HEK293 (cell line): ENCODE measurements around the gene CCDC184.

Experiments used
- ZNF274 ChIP-seq, 2 experiments: fragments of 200-500 bp in 1 of 2; fragments of 450-650 bp in 1 of 2; sonication (Bioruptor generic) in 1 of 2; formaldehyde crosslinking in 1 of 2; IDR thresholded peaks; 2 replicates each; pipeline versions ENCODE4 v1.5.1 to v1.6.1; 2014 to 2016; ENCODE audit warnings: borderline replicate concordance in 1 of 2, inconsistent platforms in 1 of 2, low read length in 1 of 2, missing biosample characterization in 1 of 2, missing genetic modification characterization in 1 of 2
- TF ChIP-seq, protein P1 (sequence below): fragments of 450-650 bp; formaldehyde crosslinking; IDR thresholded peaks from 2 replicates; pipeline ENCODE4 v1.5.1; 2016; ENCODE audit warnings: missing biosample characterization, missing genetic modification characterization
- TF ChIP-seq, protein P2 (sequence below): fragments of 450-650 bp; IDR thresholded peaks from 2 replicates; pipeline ENCODE4 v1.5.1; 2018; ENCODE audit warnings: missing biosample characterization, missing genetic modification characterization

DNA sequence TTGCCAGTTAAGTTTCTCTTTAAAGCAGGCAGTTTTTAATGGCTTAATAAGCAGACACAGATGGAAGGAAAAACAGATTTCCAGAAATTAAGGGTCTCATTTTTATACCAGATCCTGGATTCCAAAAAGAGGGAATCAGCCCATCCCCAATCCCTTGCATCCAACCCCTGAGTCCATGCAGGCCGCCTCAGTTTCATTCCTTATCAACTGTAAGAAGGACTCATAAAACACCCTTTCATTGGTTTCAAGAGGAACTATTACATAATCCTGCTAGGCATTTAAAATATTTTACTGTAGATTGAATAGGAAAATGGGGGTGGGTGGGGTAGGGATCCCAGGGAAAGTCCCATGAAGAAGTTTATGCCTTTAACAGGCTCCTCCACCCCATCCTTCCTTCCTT is 9.4 kb downstream of the CCDC184 start:
- TF ChIP-seq ZNF274 (IDR thresholded peaks at IDR 0.05; ENCODE audit: low read length) (no peak), ZNF274 (tag by site-specific recombination; IDR thresholded peaks at IDR 0.05; ENCODE audit: borderline replicate concordance) (no peak)
- TF ChIP-seq, protein P1, sequence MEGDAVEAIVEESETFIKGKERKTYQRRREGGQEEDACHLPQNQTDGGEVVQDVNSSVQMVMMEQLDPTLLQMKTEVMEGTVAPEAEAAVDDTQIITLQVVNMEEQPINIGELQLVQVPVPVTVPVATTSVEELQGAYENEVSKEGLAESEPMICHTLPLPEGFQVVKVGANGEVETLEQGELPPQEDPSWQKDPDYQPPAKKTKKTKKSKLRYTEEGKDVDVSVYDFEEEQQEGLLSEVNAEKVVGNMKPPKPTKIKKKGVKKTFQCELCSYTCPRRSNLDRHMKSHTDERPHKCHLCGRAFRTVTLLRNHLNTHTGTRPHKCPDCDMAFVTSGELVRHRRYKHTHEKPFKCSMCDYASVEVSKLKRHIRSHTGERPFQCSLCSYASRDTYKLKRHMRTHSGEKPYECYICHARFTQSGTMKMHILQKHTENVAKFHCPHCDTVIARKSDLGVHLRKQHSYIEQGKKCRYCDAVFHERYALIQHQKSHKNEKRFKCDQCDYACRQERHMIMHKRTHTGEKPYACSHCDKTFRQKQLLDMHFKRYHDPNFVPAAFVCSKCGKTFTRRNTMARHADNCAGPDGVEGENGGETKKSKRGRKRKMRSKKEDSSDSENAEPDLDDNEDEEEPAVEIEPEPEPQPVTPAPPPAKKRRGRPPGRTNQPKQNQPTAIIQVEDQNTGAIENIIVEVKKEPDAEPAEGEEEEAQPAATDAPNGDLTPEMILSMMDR (tag by site-specific recombination) = no peak
- TF ChIP-seq, protein P2, sequence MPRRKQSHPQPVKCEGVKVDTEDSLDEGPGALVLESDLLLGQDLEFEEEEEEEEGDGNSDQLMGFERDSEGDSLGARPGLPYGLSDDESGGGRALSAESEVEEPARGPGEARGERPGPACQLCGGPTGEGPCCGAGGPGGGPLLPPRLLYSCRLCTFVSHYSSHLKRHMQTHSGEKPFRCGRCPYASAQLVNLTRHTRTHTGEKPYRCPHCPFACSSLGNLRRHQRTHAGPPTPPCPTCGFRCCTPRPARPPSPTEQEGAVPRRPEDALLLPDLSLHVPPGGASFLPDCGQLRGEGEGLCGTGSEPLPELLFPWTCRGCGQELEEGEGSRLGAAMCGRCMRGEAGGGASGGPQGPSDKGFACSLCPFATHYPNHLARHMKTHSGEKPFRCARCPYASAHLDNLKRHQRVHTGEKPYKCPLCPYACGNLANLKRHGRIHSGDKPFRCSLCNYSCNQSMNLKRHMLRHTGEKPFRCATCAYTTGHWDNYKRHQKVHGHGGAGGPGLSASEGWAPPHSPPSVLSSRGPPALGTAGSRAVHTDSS = no peak
